Panc1 (cell line): ENCODE results near the gene SPATA16. TPM values are rescaled to one million over a fixed set of nuclear protein-coding genes. Genes with fewer than 3 reads are reported as not detected.

Experiments
- ATAC-seq: fragments of 200-7000 bp; cut with Tn5 transposase; 2 replicates; pipeline ENCODE4 v1.9.1; 2020; ENCODE audit warnings: mild to moderate bottlenecking, moderate library complexity
- BruUV-seq: library from RNA; stranded (reverse); fragments of 400-500 nt; replicated peaks from 2 replicates; lab custom pipeline; 2021; lab: Mats Ljungman, UMichigan
- CTCF ChIA-PET: fragments of 300-600 bp; sonication (Branson Sonifier 250); formaldehyde crosslinking; loops from one replicate; lab custom pipeline; 2022; ENCODE audit warnings: antibody characterized with exemption; lab: Charles Lee
- POLR2A ChIA-PET: fragments of 300-600 bp; sonication (Branson Sonifier 250); formaldehyde crosslinking; loops from one replicate; lab custom pipeline; 2022; ENCODE audit warnings: antibody characterized with exemption; lab: Charles Lee
- DNase-seq: peaks from one replicate; pipeline ENCODE4 v3.0.0-alpha.2; 2010; ENCODE audit warnings: low read depth, low spot score
- H3K27ac ChIP-seq: 2 replicates; pipeline ENCODE4 v1.5.1; 2011; ENCODE audit warnings: mild to moderate bottlenecking, low read length, inconsistent platforms
- H3K27me3 ChIP-seq: fragments of 200-500 bp; sonication (Bioruptor generic); 2 replicates; pipeline ENCODE4 v1.6.0; 2014; ENCODE audit warnings: low read length, inconsistent platforms; ENCODE audit not compliant: control insufficient read depth, insufficient read depth
- H3K36me3 ChIP-seq: fragments of 200-500 bp; sonication (Bioruptor generic); 2 replicates; pipeline ENCODE4 v1.5.1; 2014; ENCODE audit warnings: inconsistent platforms, mild to moderate bottlenecking, low read length, moderate library complexity; ENCODE audit not compliant: control insufficient read depth, insufficient read depth
- H3K4me1 ChIP-seq: 2 replicates; pipeline ENCODE4 v1.5.1; 2011; ENCODE audit warnings: inconsistent platforms, mild to moderate bottlenecking, low read length, moderate library complexity; ENCODE audit not compliant: control insufficient read depth, insufficient read depth
- H3K4me3 ChIP-seq, 2 experiments: 2 replicates each; pipeline ENCODE4 v1.5.1; 2011 to 2012; ENCODE audit warnings: low read depth in 2 of 2, low read length in 2 of 2, mild to moderate bottlenecking in 2 of 2, inconsistent platforms in 1 of 2, moderate library complexity in 1 of 2
- H3K9me3 ChIP-seq: fragments of 200-500 bp; sonication (Bioruptor generic); 2 replicates; pipeline ENCODE4 v1.5.1; 2014; ENCODE audit warnings: low read depth, mild to moderate bottlenecking, inconsistent platforms, low read length, moderate library complexity; ENCODE audit not compliant: control insufficient read depth, insufficient read depth
- CTCF ChIP-seq: fragments of 450-650 bp; IDR thresholded peaks from 2 replicates; pipeline ENCODE4 v1.5.1; 2017; ENCODE audit warnings: mild to moderate bottlenecking
- POLR2AphosphoS5 ChIP-seq: IDR thresholded peaks from 2 replicates; pipeline ENCODE4 v1.6.1; 2012; ENCODE audit warnings: mild to moderate bottlenecking, low read depth, low read length, moderate library complexity
- REST ChIP-seq, 2 experiments: IDR thresholded peaks; 2 replicates each; pipeline ENCODE4 v1.6.1; 2011 to 2012; ENCODE audit warnings: low read depth in 2 of 2, control low read depth in 1 of 2, low read length in 1 of 2, mild to moderate bottlenecking in 1 of 2, moderate library complexity in 1 of 2; ENCODE audit not compliant: insufficient read depth in 1 of 2
- SIN3A ChIP-seq: IDR thresholded peaks from 2 replicates; pipeline ENCODE4 v1.6.1; 2012; ENCODE audit warnings: low read depth, mild to moderate bottlenecking, low read length, moderate library complexity, borderline replicate concordance; ENCODE audit not compliant: insufficient read depth
- TCF7L2 ChIP-seq: IDR thresholded peaks from 2 replicates; pipeline ENCODE4 v1.6.1; 2011; ENCODE audit warnings: mild to moderate bottlenecking, low read depth, low read length, inconsistent platforms
- in situ Hi-C: cut with HindIII; loops from 2 replicates; pipeline ENCODE4 v1.10.0; 2016; ENCODE audit warnings: low sequenced_read_pairs, low pct_unique_long_range_greater_than_20kb
- intact Hi-C: fragments of 100-400 bp; cut with micrococcal nuclease; formaldehyde crosslinking; loops from one replicate; pipeline ENCODE4 v1.10.0; 2022; ENCODE audit not compliant: unreplicated experiment
- total RNA-seq: library from RNA; stranded (reverse); gene quantifications from one replicate; pipeline ENCODE4 v1.2.1, GENCODE V29; 2021; ENCODE audit not compliant: unreplicated experiment

SPATA16 gene
- total RNA-seq, 1 experiment from 2014 or later: not detected

DNA sequence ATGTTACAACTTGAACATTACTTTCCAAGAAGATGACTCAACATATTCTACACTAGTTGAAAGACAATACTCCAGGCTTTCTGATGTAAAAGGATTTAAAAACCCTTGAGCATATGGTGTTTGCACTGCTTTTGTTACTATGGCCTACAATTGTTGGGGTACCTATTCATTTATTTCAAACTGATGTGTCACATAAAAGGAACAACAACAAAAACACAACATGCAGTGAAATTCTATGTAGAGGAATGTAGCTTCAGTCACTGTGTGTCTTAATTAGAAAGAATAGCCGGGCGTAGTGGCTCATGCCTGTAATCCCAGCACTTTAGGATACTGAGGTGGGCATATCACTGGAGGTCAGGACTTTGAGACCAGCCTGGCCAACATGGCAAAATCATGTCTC, 1.6 kb downstream of the SPATA16 start:
- H3K27me3 ChIP-seq: no peaks in the 10 kb centered on the region
- intact Hi-C loops: no loop called here
- CTCF ChIA-PET: no interaction called here

GRCh38 chr3:173138026-173138425, 3.0 kb downstream of the SPATA16 start:
- intact Hi-C loops: no loop called here
- no peak overlapping the region for H3K4me3 ChIP-seq
- CTCF ChIA-PET: no interaction called here
- no peaks in the 10 kb centered on the region for H3K27me3 ChIP-seq
- H3K27ac ChIP-seq: no peak overlapping the region
- H3K36me3 ChIP-seq: no peaks in the 10 kb centered on the region
- H3K9me3 ChIP-seq: no peaks in the 10 kb centered on the region
- no peak for ATAC-seq
- TF ChIP-seq REST (IDR thresholded peaks at IDR 0.05; ENCODE audit: insufficient read depth in 1 of 2, low read depth in 2 of 2, low read length in 1 of 2) (no peak), POLR2AphosphoS5 (no peak), TCF7L2 (no peak), CTCF (no peak), SIN3A (no peak)
- no TSS peak for BruUV-seq
- no peak for DNase-seq
- in situ Hi-C loops: no loop called here
- no peaks in the 10 kb centered on the region for H3K4me1 ChIP-seq
- POLR2A ChIA-PET: no interaction called here

More for the DNA sequence above, 1.6 kb downstream of the SPATA16 start:
- H3K4me3 ChIP-seq: no peak overlapping the region
- no peaks in the 10 kb centered on the region for H3K9me3 ChIP-seq
- H3K4me1 ChIP-seq: no peaks in the 10 kb centered on the region
- TF ChIP-seq TCF7L2: no peak
- no peak for TF ChIP-seq CTCF
- TF ChIP-seq SIN3A: no peak
- no peak for TF ChIP-seq REST (IDR thresholded peaks at IDR 0.05; ENCODE audit: insufficient read depth in 1 of 2, low read depth in 2 of 2, low read length in 1 of 2)
- TF ChIP-seq POLR2AphosphoS5: no peak
- no peaks in the 10 kb centered on the region for H3K36me3 ChIP-seq
- DNase-seq: no peak
- ATAC-seq: no peak
- BruUV-seq: no TSS peak
- POLR2A ChIA-PET: no interaction called here
- in situ Hi-C loops: no loop called here
- H3K27ac ChIP-seq: no peak overlapping the region
